ENCODE results near the gene C5orf58. TPM values are rescaled to one million over a fixed set of nuclear protein-coding genes. Genes with fewer than 3 reads are reported as not detected.

C5orf58 gene
- not detected in 2 replicates for total RNA-seq

GRCh38 chr5:170232786-170233185 is at the start of gene C5orf58:
Gene C5orf58 (plus strand): TSS chr5:170232985. CDS start chr5:170234977, 1,992 bp downstream.

Other genes starting within 250 kb of the C5orf58 start
- under 0.01 TPM in 1 of 2 replicates, not detected in the other for gene FOXI1, start 127.1 kb upstream of the C5orf58 start, total RNA-seq
- 2.2 TPM in 1 of 2 replicates, not detected in the other for gene LCP2, start 64.8 kb downstream of the C5orf58 start, total RNA-seq
- gene KCNMB1, start 156.4 kb downstream of the C5orf58 start, total RNA-seq: 0.10 TPM in 1 of 2 replicates, not detected in the other

All from vein endothelial cell (primary cell).